ENCODE data around the gene IVD.

- no peak for TF ChIP-seq EZH2phosphoT487 (IDR thresholded peaks at IDR 0.05; ENCODE audit: borderline replicate concordance)
- TF ChIP-seq CTCF (conservative IDR thresholded peaks at IDR 0.05; ENCODE audit: low read length), result no peak
Measured at GRCh38 chr15:40466426-40467260, 61.0 kb downstream of the IVD start.
